Astrocyte (in vitro differentiated cells and primary cell): ENCODE results near the gene AKT3. TPM values are rescaled to one million over a fixed set of nuclear protein-coding genes. Genes with fewer than 3 reads are reported as not detected.

Experiments
- DNase-seq: peaks from one replicate; pipeline ENCODE4 v3.0.0-alpha.2; 2010; ENCODE audit warnings: low read depth
- FAIRE-seq: peaks from 2 replicates; lab custom pipeline; 2011; peaks lifted over from hg19 to GRCh38; lab: Jason Lieb, UNC
- H2AFZ ChIP-seq: 2 replicates; pipeline ENCODE4 v1.6.0; 2012; ENCODE audit warnings: low read depth, low read length, inconsistent platforms
- H3K27ac ChIP-seq: 2 replicates; pipeline ENCODE4 v1.5.1; 2011; ENCODE audit warnings: low read depth, low read length, inconsistent platforms
- H3K27me3 ChIP-seq: 2 replicates; pipeline ENCODE4 v1.6.0; 2011; ENCODE audit warnings: low read length, inconsistent platforms; ENCODE audit not compliant: insufficient read depth
- H3K36me3 ChIP-seq: 2 replicates; pipeline ENCODE4 v1.5.1; 2011; ENCODE audit warnings: low read length, inconsistent platforms; ENCODE audit not compliant: insufficient read depth
- H3K4me1 ChIP-seq: 2 replicates; pipeline ENCODE4 v1.5.1; 2011; ENCODE audit warnings: low read length, inconsistent platforms; ENCODE audit not compliant: insufficient read depth
- H3K4me2 ChIP-seq: 2 replicates; pipeline ENCODE4 v1.6.0; 2012; ENCODE audit warnings: low read length, inconsistent platforms
- H3K4me3 ChIP-seq: 2 replicates; pipeline ENCODE4 v1.5.1; 2011; ENCODE audit warnings: low read depth, mild to moderate bottlenecking, low read length, inconsistent platforms; ENCODE audit not compliant: insufficient read depth
- H3K79me2 ChIP-seq: 2 replicates; pipeline ENCODE4 v1.6.0; 2012; ENCODE audit warnings: mild to moderate bottlenecking, low read length, inconsistent platforms; ENCODE audit not compliant: insufficient read depth
- H3K9ac ChIP-seq: 2 replicates; pipeline ENCODE4 v1.6.0; 2012; ENCODE audit warnings: mild to moderate bottlenecking, low read length, inconsistent platforms
- H3K9me3 ChIP-seq: 2 replicates; pipeline ENCODE4 v1.5.1; 2012; ENCODE audit warnings: low read depth, mild to moderate bottlenecking, low read length, inconsistent platforms; ENCODE audit not compliant: insufficient read depth
- H4K20me1 ChIP-seq: 2 replicates; pipeline ENCODE4 v1.6.0; 2012; ENCODE audit warnings: low read length, inconsistent platforms; ENCODE audit not compliant: insufficient read depth
- H3K27ac Mint-ChIP-seq: one replicate; pipeline ENCODE4 v1.8.0; 2021; ENCODE audit warnings: mild to moderate bottlenecking, mixed read lengths; ENCODE audit not compliant: unreplicated experiment
- H3K27me3 Mint-ChIP-seq: one replicate; pipeline ENCODE4 v1.8.0; 2021; ENCODE audit warnings: low read depth, mixed read lengths; ENCODE audit not compliant: unreplicated experiment
- H3K36me3 Mint-ChIP-seq: one replicate; pipeline ENCODE4 v1.8.0; 2021; ENCODE audit warnings: low read depth, mixed read lengths; ENCODE audit not compliant: unreplicated experiment
- H3K4me1 Mint-ChIP-seq: one replicate; pipeline ENCODE4 v1.8.0; 2021; ENCODE audit warnings: low read depth, mixed read lengths; ENCODE audit not compliant: unreplicated experiment
- H3K4me3 Mint-ChIP-seq: one replicate; pipeline ENCODE4 v1.8.0; 2021; ENCODE audit warnings: mild to moderate bottlenecking, moderate library complexity, mixed read lengths; ENCODE audit not compliant: unreplicated experiment
- H3K9me3 Mint-ChIP-seq: one replicate; pipeline ENCODE4 v1.8.0; 2021; ENCODE audit warnings: mild to moderate bottlenecking, mixed read lengths; ENCODE audit not compliant: unreplicated experiment
- CTCF ChIP-seq: IDR thresholded peaks from 2 replicates; pipeline ENCODE4 v1.5.1; 2011; ENCODE audit warnings: low read depth, mild to moderate bottlenecking, inconsistent platforms, low read length, moderate library complexity; ENCODE audit not compliant: insufficient read depth
- EZH2 ChIP-seq: IDR thresholded peaks from 2 replicates; pipeline ENCODE4 v1.6.1; 2012; ENCODE audit warnings: mild to moderate bottlenecking, low read length, inconsistent platforms; ENCODE audit not compliant: insufficient read depth
- total RNA-seq: library from RNA; stranded (reverse); gene quantifications from 2 replicates; pipeline ENCODE4 v1.2.1, GENCODE V29; 2021

Gene AKT3
- total RNA-seq, 1 donor from 2014 or later, result 64.5 TPM

- H3K4me3 ChIP-seq, result no peak overlapping the region
- no peaks in the 10 kb centered on the region for H3K9me3 Mint-ChIP-seq
Measured at GRCh38 chr1:243564814-243565213, 285.2 kb downstream of the AKT3 start.

GRCh38 chr1:243563732-243564131 is 286.3 kb downstream of the AKT3 start:
- DNase-seq, result no peak
- no peaks in the 10 kb centered on the region for H3K9me3 ChIP-seq
- H3K27me3 ChIP-seq, result no peaks in the 10 kb centered on the region
- H3K9me3 Mint-ChIP-seq, result no peaks in the 10 kb centered on the region
- H3K27me3 Mint-ChIP-seq, result no peaks in the 10 kb centered on the region
- no peak overlapping the region for H3K27ac Mint-ChIP-seq
- no peak overlapping the region for H2AFZ ChIP-seq
- no peak overlapping the region for H3K9ac ChIP-seq
- H3K79me2 ChIP-seq, result no peaks in the 10 kb centered on the region
- peaks cover 2% of the 10 kb centered on the region for H3K36me3 ChIP-seq
- TF ChIP-seq CTCF (no peak), EZH2 (no peak)
- H3K4me3 ChIP-seq, result no peak overlapping the region
- H3K36me3 Mint-ChIP-seq, result peaks cover 15% of the 10 kb centered on the region
- H4K20me1 ChIP-seq, result no peaks in the 10 kb centered on the region
- H3K4me1 Mint-ChIP-seq, result peaks cover 8% of the 10 kb centered on the region
- no peak overlapping the region for H3K4me3 Mint-ChIP-seq
- FAIRE-seq, result no peak
- H3K27ac ChIP-seq, result no peak overlapping the region
- H3K4me1 ChIP-seq, result peaks cover 4% of the 10 kb centered on the region
- no peak overlapping the region for H3K4me2 ChIP-seq

More at GRCh38 chr1:243564814-243565213, 285.2 kb downstream of the AKT3 start:
- no peak overlapping the region for H3K27ac Mint-ChIP-seq
- Histone ChIP-seq H3K9me3 (no peaks in the 10 kb centered on the region), H3K27me3 (no peaks in the 10 kb centered on the region), H3K79me2 (no peaks in the 10 kb centered on the region), H3K27ac (no peak overlapping the region), H3K9ac (no peak overlapping the region), H3K36me3 (peaks cover 2% of the 10 kb centered on the region), H3K4me1 (peaks cover 4% of the 10 kb centered on the region), H4K20me1 (no peaks in the 10 kb centered on the region), H2AFZ (no peak overlapping the region), H3K4me2 (no peak overlapping the region)
- no peaks in the 10 kb centered on the region for H3K27me3 Mint-ChIP-seq
- peaks cover 15% of the 10 kb centered on the region for H3K36me3 Mint-ChIP-seq
- H3K4me3 Mint-ChIP-seq, result no peak overlapping the region
- no peak for TF ChIP-seq EZH2
- TF ChIP-seq CTCF, result no peak
- H3K4me1 Mint-ChIP-seq, result peaks cover 3% of the 10 kb centered on the region
- FAIRE-seq (peak; percentile 23), DNase-seq (no peak)

- H3K9ac ChIP-seq, result no peak overlapping the region
- H3K4me3 ChIP-seq, result no peak overlapping the region
- no peaks in the 10 kb centered on the region for H3K4me1 ChIP-seq
- H3K79me2 ChIP-seq, result no peaks in the 10 kb centered on the region
- FAIRE-seq, result no peak
- H3K27me3 ChIP-seq, result no peaks in the 10 kb centered on the region
- no peak overlapping the region for H2AFZ ChIP-seq
- H4K20me1 ChIP-seq, result no peaks in the 10 kb centered on the region
- TF ChIP-seq EZH2, result no peak
- TF ChIP-seq CTCF, result no peak
- peaks cover 2% of the 10 kb centered on the region for H3K36me3 ChIP-seq
- no peak for DNase-seq
- no peak overlapping the region for H3K4me2 ChIP-seq
- H3K27ac ChIP-seq, result no peak overlapping the region
- H3K4me1 Mint-ChIP-seq, result peaks cover 8% of the 10 kb centered on the region
- no peak overlapping the region for H3K27ac Mint-ChIP-seq
- no peaks in the 10 kb centered on the region for H3K9me3 ChIP-seq
- no peaks in the 10 kb centered on the region for H3K27me3 Mint-ChIP-seq
- no peaks in the 10 kb centered on the region for H3K9me3 Mint-ChIP-seq
- peaks cover 14% of the 10 kb centered on the region for H3K36me3 Mint-ChIP-seq
- no peak overlapping the region for H3K4me3 Mint-ChIP-seq
Measured at GRCh38 chr1:243562473-243562872, 287.6 kb downstream of the AKT3 start.
